Naive thymus-derived CD8-positive, alpha-beta T cell (primary cell): Measurements from ENCODE around the gene P2RY1. TPM values are rescaled to one million over a fixed set of nuclear protein-coding genes. Genes with fewer than 3 reads are reported as not detected.
"Not testable (repeated sequence)": the region's sequence is repeated elsewhere in the genome, so short reads cannot be mapped to it uniquely, and the experiment has no call there.

Experiments
- ATAC-seq, 2 donors: fragments of 150-1000 bp; cut with Tn5 transposase in 1 of 2; sonication (Bioruptor Pico), chemical (Tn5 transposase) in 1 of 2; 1 replicate in 1 of 2; 2 replicates in 1 of 2; pipeline ENCODE4 v1.10.0; 2021; ENCODE audit warnings: mild to moderate bottlenecking in 2 of 2, moderate library complexity in 2 of 2
- POLR2A ChIA-PET: fragments of 350-600 bp; sonication (Branson Sonifier 250); formaldehyde crosslinking; loops from one replicate; lab custom pipeline; 2021; ENCODE audit warnings: antibody characterized with exemption; lab: Charles Lee
- DNase-seq, 10 donors: peaks; one replicate each; pipeline versions ENCODE4 v3.0.0 to v3.0.0-alpha.2; 2020 to 2022
- H3K27ac Mint-ChIP-seq, 10 donors: one replicate each; pipeline ENCODE4 v1.8.0; 2020 to 2022; ENCODE audit warnings: mild to moderate bottlenecking in 10 of 10, mixed read lengths in 10 of 10, moderate library complexity in 4 of 10, inconsistent platforms in 1 of 10
- H3K27me3 Mint-ChIP-seq, 5 donors: one replicate each; pipeline ENCODE4 v1.8.0; 2021 to 2022; ENCODE audit warnings: mixed read lengths in 5 of 5
- H3K36me3 Mint-ChIP-seq, 3 donors: one replicate each; pipeline ENCODE4 v1.8.0; 2020 to 2022; ENCODE audit warnings: mixed read lengths in 3 of 3, mild to moderate bottlenecking in 2 of 3, inconsistent platforms in 1 of 3
- H3K4me1 Mint-ChIP-seq, 4 donors: one replicate each; pipeline ENCODE4 v1.8.0; 2021 to 2022; ENCODE audit warnings: mixed read lengths in 4 of 4
- H3K4me3 Mint-ChIP-seq, 10 donors: one replicate each; pipeline ENCODE4 v1.8.0; 2020 to 2022; ENCODE audit warnings: mild to moderate bottlenecking in 10 of 10, mixed read lengths in 10 of 10, moderate library complexity in 6 of 10, inconsistent platforms in 1 of 10
- H3K9me3 Mint-ChIP-seq, 9 donors: one replicate each; pipeline ENCODE4 v1.8.0; 2020 to 2022; ENCODE audit warnings: mixed read lengths in 9 of 9, mild to moderate bottlenecking in 3 of 9, inconsistent platforms in 1 of 9, moderate library complexity in 1 of 9
- polyA plus RNA-seq, 3 donors: library from polyadenylated mRNA; unstranded; fragments of 300-500 nt; fragmentation: Illumina TruSeq; gene quantifications; one replicate each; pipeline ENCODE4 v1.2.3, GENCODE V29; 2021
- total RNA-seq, 8 experiments: library from RNA in 2 of 8; stranded (reverse) in 2 of 8; gene quantifications; one replicate each; pipeline ENCODE4 v1.2.3 and lab custom pipeline; 2021 to 2026

The P2RY1 gene
- total and polyA plus RNA-seq, 5 experiments from 2014 or later: not detected

GRCh38 chr3:152846572-152847202 is 11.8 kb downstream of the P2RY1 start:
- POLR2A ChIA-PET, ATAC-seq, H3K27ac Mint-ChIP-seq, DNase-seq, H3K36me3 Mint-ChIP-seq, H3K4me1 Mint-ChIP-seq, H3K4me3 Mint-ChIP-seq: not testable (repeated sequence)
- Mint-ChIP-seq H3K9me3 (peaks cover 0 to 23% (median 6%) of the 10 kb centered on the region in 9 donors), H3K27me3 (peaks cover 0 to 22% (median 11%) of the 10 kb centered on the region in 5 donors)

GRCh38 chr3:152847599-152847998 is 12.7 kb downstream of the P2RY1 start:
- POLR2A ChIA-PET, H3K4me1 Mint-ChIP-seq, H3K27ac Mint-ChIP-seq, ATAC-seq, H3K36me3 Mint-ChIP-seq, DNase-seq, H3K4me3 Mint-ChIP-seq: not testable (repeated sequence)
- Mint-ChIP-seq H3K9me3 (peaks cover 0 to 23% (median 6%) of the 10 kb centered on the region in 9 donors), H3K27me3 (peaks cover 0 to 19% (median 10%) of the 10 kb centered on the region in 5 donors)

DNA sequence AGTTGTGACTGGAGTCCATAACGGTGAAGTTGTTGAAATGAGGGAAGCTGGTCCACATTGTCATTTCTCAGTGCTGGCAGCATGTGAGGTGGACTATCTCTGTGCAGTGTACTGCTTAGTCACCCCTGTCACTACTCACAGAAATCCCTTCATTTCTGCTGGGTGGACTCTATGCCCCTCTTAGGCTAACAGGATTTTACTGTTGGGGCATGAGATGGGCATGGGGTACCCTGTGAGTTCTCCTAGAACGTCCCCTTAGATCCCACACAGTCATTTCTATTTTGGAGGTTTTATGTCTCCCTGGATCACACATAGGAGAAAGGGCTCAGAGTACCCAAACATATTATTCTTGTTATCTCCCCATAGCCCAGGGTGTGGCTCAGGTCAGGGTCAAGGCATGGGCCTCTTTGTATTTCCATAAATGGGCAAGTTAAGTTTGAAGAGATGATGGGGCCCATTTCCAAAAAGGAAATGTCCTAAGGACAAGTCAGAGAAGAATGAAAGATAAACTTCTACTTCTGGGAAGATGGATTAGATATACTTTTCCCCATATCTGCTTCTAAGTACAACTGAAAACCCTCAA is 15.2 kb downstream of the P2RY1 start:
- Mint-ChIP-seq H3K27me3 (peaks cover 0 to 19% (median 7%) of the 10 kb centered on the region in 5 donors), H3K27ac (no peak overlapping the region), H3K4me1 (no peaks in the 10 kb centered on the region), H3K4me3 (no peak overlapping the region), H3K36me3 (no peaks in the 10 kb centered on the region), H3K9me3 (peaks cover 0 to 23% (median 6%) of the 10 kb centered on the region in 9 donors)
- DNase-seq (no peak), ATAC-seq (no peak)
- POLR2A ChIA-PET: no interaction called here

- no peak overlapping the region for H3K4me3 Mint-ChIP-seq
- POLR2A ChIA-PET: no interaction called here
- DNase-seq: no peak
Measured at GRCh38 chr3:152853196-152853595, 18.3 kb downstream of the P2RY1 start.

GRCh38 chr3:152857082-152857481 is 22.2 kb downstream of the P2RY1 start:
- no peak overlapping the region for H3K27ac Mint-ChIP-seq
- H3K27me3 Mint-ChIP-seq: peaks cover 0 to 3% (median 0%) of the 10 kb centered on the region in 5 donors
- H3K9me3 Mint-ChIP-seq: no peaks in the 10 kb centered on the region
- H3K36me3 Mint-ChIP-seq: no peaks in the 10 kb centered on the region
- H3K4me1 Mint-ChIP-seq: peaks cover 0 to 2% (median 0%) of the 10 kb centered on the region in 4 donors
- POLR2A ChIA-PET: no interaction called here
- no peak overlapping the region for H3K4me3 Mint-ChIP-seq
- DNase-seq: no peak
- ATAC-seq: no peak

More at GRCh38 chr3:152853196-152853595, 18.3 kb downstream of the P2RY1 start:
- Mint-ChIP-seq H3K9me3 (peaks cover 0 to 13% (median 0%) of the 10 kb centered on the region in 9 donors), H3K4me1 (peaks cover 0 to 2% (median 0%) of the 10 kb centered on the region in 4 donors), H3K27me3 (peaks cover 0 to 15% (median 5%) of the 10 kb centered on the region in 5 donors), H3K27ac (no peak overlapping the region), H3K36me3 (no peaks in the 10 kb centered on the region)
- no peak for ATAC-seq

DNA sequence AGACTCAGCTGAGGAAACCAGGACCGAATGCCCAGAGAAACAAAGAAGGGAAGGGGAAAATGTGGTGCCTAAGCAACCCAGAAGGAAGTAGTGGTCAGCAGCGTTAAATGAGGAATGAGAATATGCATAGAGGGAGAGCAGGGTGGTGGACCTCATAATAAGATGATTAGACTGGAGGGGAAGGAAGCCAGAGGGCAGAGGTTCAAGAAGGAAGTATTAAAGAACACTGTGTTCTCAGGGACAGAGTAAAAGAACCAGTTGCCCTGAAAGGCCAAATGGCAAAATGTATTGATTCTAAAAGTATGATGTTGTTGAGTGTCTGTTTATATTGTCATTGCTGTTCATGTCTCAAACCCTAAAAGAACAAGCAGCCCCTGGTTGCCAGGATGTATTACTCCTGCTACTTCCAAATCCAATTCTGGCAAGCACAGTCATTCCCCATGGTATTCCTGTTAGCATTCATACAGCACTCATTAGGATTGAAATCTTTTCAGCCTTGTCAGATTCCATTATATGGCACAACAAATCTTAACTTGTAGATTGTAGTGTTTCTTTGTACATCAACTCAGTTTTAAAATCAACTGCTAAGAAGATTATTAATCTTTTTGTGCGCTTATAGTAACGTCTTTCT is 23.4 kb downstream of the P2RY1 start:
- POLR2A ChIA-PET: no interaction called here
- ATAC-seq (no peak), DNase-seq (no peak)
- no peaks in the 10 kb centered on the region for H3K9me3 Mint-ChIP-seq
- no peak overlapping the region for H3K4me3 Mint-ChIP-seq
- peaks cover 0 to 3% (median 0%) of the 10 kb centered on the region in 5 donors for H3K27me3 Mint-ChIP-seq
- no peak overlapping the region for H3K27ac Mint-ChIP-seq
- peaks cover 0 to 2% (median 0%) of the 10 kb centered on the region in 4 donors for H3K4me1 Mint-ChIP-seq
- no peaks in the 10 kb centered on the region for H3K36me3 Mint-ChIP-seq

- POLR2A ChIA-PET: no interaction called here
- ATAC-seq (no peak), DNase-seq (no peak)
- H3K27me3 Mint-ChIP-seq: peaks cover 0 to 3% (median 0%) of the 10 kb centered on the region in 5 donors
- no peaks in the 10 kb centered on the region for H3K36me3 Mint-ChIP-seq
- no peak overlapping the region for H3K27ac Mint-ChIP-seq
- peaks cover 0 to 2% (median 0%) of the 10 kb centered on the region in 4 donors for H3K4me1 Mint-ChIP-seq
- H3K9me3 Mint-ChIP-seq: no peaks in the 10 kb centered on the region
- H3K4me3 Mint-ChIP-seq: no peak overlapping the region
Measured at GRCh38 chr3:152860736-152861135, 25.8 kb downstream of the P2RY1 start.

DNA sequence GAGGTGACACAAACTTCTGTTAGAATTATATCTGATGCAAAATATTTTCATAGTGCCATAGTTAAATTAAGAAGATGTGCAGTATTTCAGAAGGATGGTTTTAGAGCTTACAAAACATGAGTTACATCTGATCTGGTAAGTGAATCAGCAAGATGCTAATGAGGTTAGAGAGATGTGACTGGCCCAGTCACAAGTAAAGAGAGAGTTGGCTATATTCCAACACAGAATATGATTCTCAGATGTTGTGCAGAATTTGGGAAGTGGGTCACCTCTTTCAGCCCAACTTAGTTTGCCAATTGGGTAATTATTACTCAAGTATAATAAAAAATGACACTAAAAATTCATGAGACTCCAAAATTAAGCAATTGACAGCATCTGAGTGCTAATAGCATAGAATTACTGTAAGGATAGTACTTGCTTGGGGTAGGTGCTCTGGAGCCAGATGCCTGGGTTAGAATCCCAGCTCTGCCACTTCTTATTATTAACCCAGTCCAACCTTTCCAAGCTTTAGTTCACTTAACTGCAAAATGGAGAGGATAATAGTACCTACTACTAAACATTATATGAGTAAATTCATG is 30.8 kb downstream of the P2RY1 start:
- H3K36me3 Mint-ChIP-seq: no peaks in the 10 kb centered on the region
- ATAC-seq (no peak), DNase-seq (no peak)
- H3K9me3 Mint-ChIP-seq: no peaks in the 10 kb centered on the region
- no peaks in the 10 kb centered on the region for H3K4me1 Mint-ChIP-seq
- POLR2A ChIA-PET: no interaction called here
- no peak overlapping the region for H3K27ac Mint-ChIP-seq
- H3K4me3 Mint-ChIP-seq: no peak overlapping the region
- peaks cover 0 to 2% (median 0%) of the 10 kb centered on the region in 5 donors for H3K27me3 Mint-ChIP-seq

GRCh38 chr3:152870027-152870426 is 35.1 kb downstream of the P2RY1 start:
- Mint-ChIP-seq H3K4me1 (no peaks in the 10 kb centered on the region), H3K9me3 (peaks cover 0 to 10% (median 4%) of the 10 kb centered on the region in 9 donors), H3K36me3 (peaks cover 0 to 5% (median 0%) of the 10 kb centered on the region in 3 donors), H3K27me3 (peaks cover 0 to 17% (median 0%) of the 10 kb centered on the region in 5 donors), H3K27ac (no peak overlapping the region), H3K4me3 (no peak overlapping the region)
- POLR2A ChIA-PET: no interaction called here
- DNase-seq (no peak), ATAC-seq (no peak)

DNA sequence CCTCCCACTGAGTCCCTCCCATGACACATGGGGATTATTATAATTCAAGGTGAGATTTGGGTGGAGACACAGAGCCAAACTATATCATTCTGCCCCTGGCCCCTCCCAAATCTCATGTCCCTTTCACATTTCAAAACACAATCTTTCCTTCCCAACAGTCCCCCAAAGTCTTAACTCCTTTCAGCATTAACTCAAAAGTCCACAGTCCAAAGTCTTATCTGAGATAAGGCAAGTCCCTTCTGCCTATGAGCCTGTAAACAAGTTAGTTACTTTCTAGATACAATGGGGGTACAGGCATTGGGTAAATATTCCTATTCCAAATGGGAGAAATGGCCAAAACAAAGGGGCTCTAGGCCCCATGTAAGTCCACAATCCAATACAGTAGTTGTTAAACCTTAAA is 38.4 kb downstream of the P2RY1 start:
- H3K9me3 Mint-ChIP-seq: peaks cover 0 to 11% (median 4%) of the 10 kb centered on the region in 9 donors
- DNase-seq, H3K36me3 Mint-ChIP-seq: not testable (repeated sequence)

DNA sequence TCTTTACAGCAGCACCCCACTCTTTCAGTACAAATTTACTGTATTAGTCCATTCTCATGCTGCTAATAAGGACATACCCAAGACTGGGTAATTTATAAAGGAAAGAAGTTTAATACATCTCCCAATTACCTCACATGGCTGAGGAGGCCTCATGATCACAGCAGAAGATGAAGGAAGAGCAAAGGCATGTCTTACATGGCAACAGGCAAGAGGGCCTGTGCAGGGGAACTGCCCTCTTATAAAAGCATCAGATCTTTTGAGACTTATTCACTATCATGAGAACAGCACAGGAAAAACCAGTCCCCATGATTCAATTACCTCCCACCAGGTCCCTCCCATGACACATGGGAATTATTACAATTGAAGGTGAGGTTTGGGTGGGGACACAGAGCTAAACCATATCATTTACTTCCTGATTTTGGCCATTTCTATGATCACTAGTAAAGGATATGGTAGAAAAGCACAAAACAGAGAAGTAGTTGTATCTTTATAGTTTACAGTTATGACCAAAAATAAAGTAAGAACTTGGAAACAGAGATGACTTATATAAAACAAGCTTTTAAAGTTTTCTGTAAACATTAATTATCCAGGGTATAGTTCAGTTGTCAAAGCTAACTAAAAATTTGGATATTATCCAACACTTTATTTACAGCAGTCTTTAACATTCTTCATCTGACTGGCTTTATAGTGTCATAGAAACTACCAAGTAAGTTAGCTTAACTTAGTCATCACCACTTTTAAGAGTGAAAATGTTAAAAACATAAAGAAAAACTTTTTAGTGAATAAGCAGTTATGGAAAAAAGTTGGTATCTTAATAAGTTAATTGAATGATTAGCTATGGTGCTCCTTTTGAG is 40.2 kb downstream of the P2RY1 start:
- POLR2A ChIA-PET: no interaction called here
- Mint-ChIP-seq H3K27me3 (peaks cover 0 to 17% (median 3%) of the 10 kb centered on the region in 5 donors), H3K4me1 (no peaks in the 10 kb centered on the region), H3K9me3 (peaks cover 0 to 13% (median 5%) of the 10 kb centered on the region in 9 donors), H3K36me3 (peaks cover 0 to 5% (median 0%) of the 10 kb centered on the region in 3 donors), H3K27ac (no peak overlapping the region), H3K4me3 (no peak overlapping the region)
- DNase-seq (no peak), ATAC-seq (no peak)

More for the DNA sequence above, 38.4 kb downstream of the P2RY1 start:
- POLR2A ChIA-PET, H3K4me1 Mint-ChIP-seq, ATAC-seq, H3K27ac Mint-ChIP-seq, H3K4me3 Mint-ChIP-seq: not testable (repeated sequence)
- H3K27me3 Mint-ChIP-seq: peaks cover 0 to 17% (median 0%) of the 10 kb centered on the region in 5 donors

- Mint-ChIP-seq H3K9me3 (peaks cover 0 to 14% (median 5%) of the 10 kb centered on the region in 9 donors), H3K4me3 (no peak overlapping the region), H3K4me1 (no peaks in the 10 kb centered on the region), H3K36me3 (peaks cover 0 to 5% (median 0%) of the 10 kb centered on the region in 3 donors), H3K27me3 (peaks cover 0 to 6% (median 0%) of the 10 kb centered on the region in 5 donors), H3K27ac (no peak overlapping the region)
- POLR2A ChIA-PET: no interaction called here
- DNase-seq: no peak
- ATAC-seq: no peak
Measured at GRCh38 chr3:152879130-152879789, 44.3 kb downstream of the P2RY1 start.
